B cell (primary cell): Measurements from ENCODE around the gene GPBP1. TPM values are rescaled to one million over a fixed set of nuclear protein-coding genes. Genes with fewer than 3 reads are reported as not detected.

Experiments used
- ATAC-seq: fragments of 200-7000 bp; cut with Tn5 transposase; one replicate; pipeline ENCODE4 v1.10.0; 2021; ENCODE audit warnings: low read depth, mild to moderate bottlenecking, moderate number of reproducible peaks, moderate library complexity
- CTCF ChIA-PET: fragments of 350-600 bp; sonication (Branson Sonifier 250); formaldehyde crosslinking; loops from one replicate; lab custom pipeline; 2021; ENCODE audit warnings: antibody characterized with exemption, inconsistent platforms; lab: Charles Lee
- POLR2A ChIA-PET: fragments of 350-600 bp; sonication (Branson Sonifier 250); formaldehyde crosslinking; loops from one replicate; lab custom pipeline; 2021; ENCODE audit warnings: antibody characterized with exemption; lab: Charles Lee
- DNase-seq: peaks from one replicate; pipeline ENCODE4 v3.0.0; 2013
- H2AFZ ChIP-seq: 2 replicates; pipeline ENCODE4 v1.6.1; 2012; ENCODE audit warnings: mild to moderate bottlenecking, low read depth, low read length; ENCODE audit not compliant: insufficient read depth, poor library complexity, severe bottlenecking
- H3K27ac ChIP-seq, 2 donors: 1 replicate in 1 of 2; 2 replicates in 1 of 2; pipeline ENCODE4 v1.5.1; 2012 to 2013; ENCODE audit warnings: low read length in 2 of 2, mild to moderate bottlenecking in 2 of 2, moderate library complexity in 1 of 2
- H3K27me3 ChIP-seq, 4 experiments: fragments of 200-600 bp in 1 of 4; sonication (generic) in 1 of 4; replicated peaks in 1 of 4; 1 replicate in 2 of 4; 2 replicates in 2 of 4; pipeline versions ENCODE4 v1.6.1 to v1.7.0; 2013 to 2016; ENCODE audit warnings: low read length in 3 of 4, mild to moderate bottlenecking in 2 of 4, mixed read lengths in 1 of 4, moderate library complexity in 1 of 4; ENCODE audit not compliant: insufficient read depth in 4 of 4, control insufficient read depth in 3 of 4; ENCODE audit errors: control extremely low read depth in 1 of 4
- H3K36me3 ChIP-seq, 2 experiments: replicated peaks in 1 of 2; 1 replicate in 1 of 2; 2 replicates in 1 of 2; pipeline versions ENCODE4 v1.6.1 to v1.7.1; 2013; ENCODE audit warnings: low read length in 1 of 2; ENCODE audit not compliant: insufficient read depth in 2 of 2, control insufficient read depth in 1 of 2; ENCODE audit errors: control extremely low read depth in 1 of 2, extremely low read depth in 1 of 2
- H3K4me1 ChIP-seq, 2 donors: fragments of 200-600 bp in 1 of 2; sonication (generic) in 1 of 2; 1 replicate in 1 of 2; 2 replicates in 1 of 2; pipeline versions ENCODE4 v1.5.1 to v1.6.1; 2013 to 2017; ENCODE audit warnings: low read length in 2 of 2; ENCODE audit not compliant: control insufficient read depth in 2 of 2, insufficient read depth in 2 of 2
- H3K4me2 ChIP-seq: replicated peaks from 2 replicates; pipeline ENCODE3; 2012; ENCODE audit warnings: mild to moderate bottlenecking, low read depth, low read length; ENCODE audit not compliant: poor library complexity, severe bottlenecking
- H3K4me3 ChIP-seq, 5 experiments: fragments of 200-600 bp in 1 of 5; sonication (generic) in 1 of 5; 1 replicate in 3 of 5; 2 replicates in 2 of 5; pipeline versions ENCODE4 v1.5.1 to v1.7.0; 2011 to 2016; ENCODE audit warnings: low read length in 4 of 5, mild to moderate bottlenecking in 4 of 5, low read depth in 2 of 5, control low read depth in 1 of 5, moderate library complexity in 1 of 5; ENCODE audit not compliant: insufficient read depth in 1 of 5; ENCODE audit errors: control extremely low read depth in 1 of 5, extremely low read depth in 1 of 5
- H3K79me2 ChIP-seq: fragments of 200-600 bp; sonication (generic); one replicate; pipeline ENCODE4 v1.6.0; 2016; ENCODE audit warnings: low read length; ENCODE audit not compliant: control insufficient read depth, insufficient read depth
- H3K9ac ChIP-seq: fragments of 200-600 bp; sonication (generic); 2 replicates; pipeline ENCODE4 v1.6.1; 2017; ENCODE audit warnings: mild to moderate bottlenecking, low read length, moderate library complexity
- H3K9me3 ChIP-seq, 3 donors: one replicate each; pipeline versions ENCODE4 v1.6.1 to v1.7.1; 2013; ENCODE audit warnings: low read length in 2 of 3; ENCODE audit not compliant: control insufficient read depth in 2 of 3, insufficient read depth in 1 of 3; ENCODE audit errors: control extremely low read depth in 1 of 3
- H4K20me1 ChIP-seq: 2 replicates; pipeline ENCODE4 v1.6.0; 2012; ENCODE audit warnings: mild to moderate bottlenecking, low read length; ENCODE audit not compliant: insufficient read depth, control insufficient read depth, poor library complexity, severe bottlenecking
- H3K27ac Mint-ChIP-seq: one replicate; pipeline ENCODE4 v1.8.0; 2021; ENCODE audit warnings: mixed read lengths
- H3K27me3 Mint-ChIP-seq: one replicate; pipeline ENCODE4 v1.8.0; 2021; ENCODE audit warnings: mixed read lengths
- H3K4me1 Mint-ChIP-seq: one replicate; pipeline ENCODE4 v1.8.0; 2021; ENCODE audit warnings: mixed read lengths
- H3K4me3 Mint-ChIP-seq: one replicate; pipeline ENCODE4 v1.8.0; 2021; ENCODE audit warnings: mixed read lengths
- H3K9me3 Mint-ChIP-seq: one replicate; pipeline ENCODE4 v1.8.0; 2022; ENCODE audit warnings: mixed read lengths; ENCODE audit not compliant: insufficient read depth
- CTCF ChIP-seq: fragments of 200-600 bp; IDR thresholded peaks from one replicate; pipeline ENCODE4 v1.8.0; 2022; ENCODE audit warnings: antibody characterized with exemption, mild to moderate bottlenecking
- EZH2 ChIP-seq: IDR thresholded peaks from 2 replicates; pipeline ENCODE4 v1.6.1; 2012; ENCODE audit warnings: borderline replicate concordance, low read depth, mild to moderate bottlenecking, moderate library complexity, low read length; ENCODE audit not compliant: insufficient read depth, poor library complexity, severe bottlenecking
- WGBS: methylation state at CpG from one replicate; pipeline ENCODE4 v1.1.5; 2013; ENCODE audit warnings: missing lambda C conversion rate; ENCODE audit not compliant: insufficient coverage; 5-methylcytosine and 5-hydroxymethylcytosine counted together
- intact Hi-C: fragments of 100-400 bp; cut with micrococcal nuclease; formaldehyde crosslinking; loops from one replicate; pipeline ENCODE4 v1.10.0; 2022
- polyA plus RNA-seq: library from polyadenylated mRNA; depleted of rRNA; stranded (reverse); fragments of >200 nt; gene quantifications from 2 replicates; pipeline ENCODE4 v1.2.3, GENCODE V29; 2012
- total RNA-seq, 2 donors: library from RNA; stranded (reverse); fragments of 120-200 nt in 1 of 2; gene quantifications; 1 replicate in 1 of 2; 2 replicates in 1 of 2; pipeline versions ENCODE4 v1.2.3 to v1.2.4, GENCODE V29; 2013 to 2022

Gene GPBP1
- total and polyA plus RNA-seq, 2 donors (not counting 1 experiment from before 2014, with no cell fraction given) = 30.9 to 152 TPM

GRCh38 chr5:57299986-57300385 is 126.1 kb downstream of the GPBP1 start:
- Histone ChIP-seq H3K79me2 (no peaks in the 10 kb centered on the region), H3K4me1 (peaks cover 6 to 13% of the 10 kb centered on the region in 2 donors), H3K27ac (no peak overlapping the region), H3K9ac (no peak overlapping the region), H3K4me2 (no peak overlapping the region), H3K27me3 (no peaks in the 10 kb centered on the region), H3K9me3 (no peaks in the 10 kb centered on the region), H3K36me3 (no peaks in the 10 kb centered on the region), H2AFZ (no peak overlapping the region), H4K20me1 (no peaks in the 10 kb centered on the region), H3K4me3 (no peak overlapping the region)
- Mint-ChIP-seq H3K9me3 (no peaks in the 10 kb centered on the region), H3K27me3 (no peaks in the 10 kb centered on the region), H3K4me3 (no peak overlapping the region), H3K27ac (no peak overlapping the region), H3K4me1 (peaks cover 16% of the 10 kb centered on the region)
- ChIA-PET CTCF (interaction anchor here (1.0 to 4.6 kb wide), 5 partner anchors 8 to 1162 kb away, joined by 3 to 93 read pairs (median 4); partner anchors contain the start of gene PLK2), POLR2A (no interaction called here)
- DNase-seq (peak; percentile 13), ATAC-seq (no peak)
- TF ChIP-seq CTCF (no peak), EZH2 (no peak)
- intact Hi-C loops = no loop called here
- 91% methylated on average over 2 of the region's 3 CpGs for WGBS

GRCh38 chr5:57302164-57302563 is 128.3 kb downstream of the GPBP1 start:
- Mint-ChIP-seq H3K4me3 (no peak overlapping the region), H3K9me3 (peaks cover 3% of the 10 kb centered on the region), H3K27me3 (no peaks in the 10 kb centered on the region), H3K27ac (no peak overlapping the region), H3K4me1 (peaks cover 16% of the 10 kb centered on the region)
- Histone ChIP-seq H2AFZ (no peak overlapping the region), H3K79me2 (no peaks in the 10 kb centered on the region), H3K36me3 (no peaks in the 10 kb centered on the region), H3K4me1 (peaks cover 6 to 13% of the 10 kb centered on the region in 2 donors), H3K4me3 (no peak overlapping the region), H3K9me3 (peaks cover 3 to 8% (median 4%) of the 10 kb centered on the region in 3 donors), H3K4me2 (no peak overlapping the region), H3K27me3 (no peaks in the 10 kb centered on the region), H3K27ac (no peak overlapping the region), H4K20me1 (no peaks in the 10 kb centered on the region), H3K9ac (no peak overlapping the region)
- CTCF ChIA-PET = interaction anchor here (0.5 kb wide), 1 partner anchor 61 kb away, joined by 3 read pairs; no protein-coding TSS in a partner anchor
- WGBS = 0% methylated on average over 1 of the region's 6 CpGs
- DNase-seq (no peak), ATAC-seq (no peak)
- intact Hi-C loops = no loop called here
- POLR2A ChIA-PET = no interaction called here
- TF ChIP-seq CTCF (no peak), EZH2 (no peak)
